Vein endothelial cell (primary cell): ENCODE results near the gene TNFSF8. TPM values are rescaled to one million over a fixed set of nuclear protein-coding genes. Genes with fewer than 3 reads are reported as not detected.

Experiments
- total RNA-seq: library from RNA; depleted of rRNA; stranded (reverse); fragments of >200 nt; gene quantifications from 2 replicates; pipeline ENCODE4 v1.2.3, GENCODE V29; 2012

The TNFSF8 gene
- total RNA-seq, result not detected in 2 replicates

GRCh38 chr9:114930056-114930812, at the start of gene TNFSF8:
TNFSF8 (minus strand) TSS chr9:114930591; CDS start chr9:114930303, 288 bp downstream.

Other genes starting within 250 kb of the TNFSF8 start
- gene TEX48, start 248.4 kb downstream of the TNFSF8 start, total RNA-seq, result not detected in 2 replicates
- gene TNFSF15, start 124.6 kb downstream of the TNFSF8 start, total RNA-seq, result 19.3 and 26.9 TPM in 2 replicates
- 1.3 and 2.7 TPM in 2 replicates for gene TNC, start 187.6 kb upstream of the TNFSF8 start, total RNA-seq